ENCODE results near the gene CERS6.

The CERS6 gene

DNA sequence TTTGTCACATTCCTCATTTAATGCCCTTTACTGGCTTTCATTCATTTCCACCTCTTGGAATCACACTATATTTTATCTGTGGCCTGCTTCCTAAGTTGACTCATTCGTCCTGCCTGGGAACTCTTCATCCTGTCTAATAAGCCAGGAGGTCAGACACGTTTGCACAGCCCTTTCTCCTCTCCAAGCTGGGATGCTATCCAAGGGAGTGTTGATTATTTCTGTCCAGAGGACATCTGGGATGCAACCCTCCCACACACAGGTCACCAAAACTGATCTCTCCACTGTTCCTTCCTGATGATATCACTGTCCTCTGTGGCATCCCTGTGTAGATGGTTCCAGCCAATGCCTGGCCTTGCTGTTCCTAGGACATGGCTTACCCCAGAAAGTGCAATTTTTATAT lies 266.5 kb downstream of the CERS6 start:
- H3K4me3 ChIP-seq (ENCODE audit: low read depth, low read length) = no peak overlapping the region

DNA sequence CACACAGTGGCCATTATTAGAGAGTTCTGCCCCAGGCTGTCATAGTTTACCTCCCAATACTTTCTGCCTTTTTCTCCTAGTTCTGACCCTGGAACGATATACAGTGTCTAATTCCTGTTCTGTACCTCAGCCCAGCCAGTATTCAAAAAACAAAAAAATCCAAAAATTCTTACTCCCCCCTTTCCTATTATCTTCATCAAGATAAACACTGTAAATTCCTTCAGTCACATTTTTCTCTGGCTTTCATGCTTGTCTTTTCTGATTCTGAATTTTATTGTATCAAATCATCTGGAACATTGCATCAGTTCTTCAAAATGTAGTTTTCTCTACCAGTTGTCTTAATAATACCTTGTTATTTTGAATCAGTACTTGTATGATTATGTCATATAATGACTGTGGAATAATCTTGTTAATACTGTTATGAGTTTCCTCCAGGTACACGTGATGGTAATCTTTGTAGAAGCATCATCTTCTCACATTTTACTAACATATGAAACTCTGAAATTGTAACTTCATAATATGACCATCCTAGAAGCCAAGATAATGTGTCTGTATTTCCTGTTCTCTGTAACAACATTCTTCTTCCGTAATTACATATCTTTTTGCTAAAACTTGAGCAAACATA lies 267.3 kb downstream of the CERS6 start:
- no peak overlapping the region for H3K4me3 ChIP-seq (ENCODE audit: low read depth, low read length)

DNA sequence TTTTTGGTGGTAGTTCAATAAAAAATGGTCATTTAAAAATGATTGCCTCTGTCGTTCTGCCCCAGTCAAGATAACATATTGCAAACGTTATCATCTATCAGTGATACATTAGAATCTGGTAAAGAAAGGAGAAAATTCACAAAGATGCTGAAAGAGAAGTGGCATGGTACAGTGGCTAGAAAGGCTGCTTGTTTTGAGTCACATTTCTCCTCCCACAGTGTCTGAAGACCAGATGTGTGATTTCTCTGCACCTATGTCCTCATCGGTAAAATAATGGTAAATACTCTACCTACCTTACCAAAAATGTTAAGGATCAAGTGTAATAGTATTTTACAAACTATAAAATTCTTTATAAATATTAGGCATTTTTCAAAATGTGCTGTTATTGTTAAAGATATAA lies 270.3 kb downstream of the CERS6 start:
- H3K4me3 ChIP-seq (ENCODE audit: low read depth, low read length) = no peak overlapping the region

- no peak overlapping the region for H3K4me3 ChIP-seq (ENCODE audit: low read depth, low read length)
Observed at GRCh38 chr2:168727904-168728470, 271.9 kb downstream of the CERS6 start.

DNA sequence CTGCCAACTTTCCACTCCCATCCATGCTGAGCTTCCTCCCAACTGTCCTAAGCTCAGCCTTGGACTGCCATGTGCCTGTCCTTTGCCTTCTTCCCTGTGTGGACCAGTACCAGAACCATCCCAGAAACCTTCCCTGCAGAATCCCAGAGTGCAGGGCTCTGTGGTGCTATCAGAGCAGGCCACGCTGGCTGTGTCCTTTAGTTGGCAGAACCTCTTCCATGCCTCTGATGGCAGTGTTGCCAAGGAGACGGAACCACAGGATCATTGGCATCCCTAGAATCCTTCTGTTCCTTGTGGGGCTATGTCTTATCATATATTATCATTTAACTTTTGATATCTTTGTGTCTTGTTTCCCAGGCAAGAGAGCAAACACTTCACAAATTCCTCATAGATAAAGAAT lies 273.4 kb downstream of the CERS6 start:
- no peak overlapping the region for H3K4me3 ChIP-seq (ENCODE audit: low read depth, low read length)

GRCh38 chr2:168730344-168730743 lies 274.3 kb downstream of the CERS6 start:
- H3K4me3 ChIP-seq (ENCODE audit: low read depth, low read length) = no peak overlapping the region

DNA sequence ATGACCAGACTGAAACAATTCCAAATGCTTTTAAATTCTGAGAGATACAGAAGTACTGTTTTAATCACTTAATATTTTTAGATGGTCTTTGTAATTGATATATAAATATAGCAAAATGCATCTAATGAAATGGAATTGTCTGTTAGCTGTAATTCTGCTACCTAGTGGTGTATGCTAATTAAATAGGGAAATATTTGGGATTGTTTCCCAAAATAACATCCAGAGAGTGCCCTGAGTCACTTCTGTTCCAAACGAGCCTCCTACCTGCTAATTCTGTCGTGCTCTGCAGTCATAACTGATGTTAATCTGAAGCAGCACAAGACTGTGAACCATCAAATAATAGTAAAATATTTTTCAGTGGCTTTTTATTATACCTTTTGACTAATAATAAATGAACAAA lies 274.9 kb downstream of the CERS6 start:
- H3K4me3 ChIP-seq (ENCODE audit: low read depth, low read length) = no peak overlapping the region

DNA sequence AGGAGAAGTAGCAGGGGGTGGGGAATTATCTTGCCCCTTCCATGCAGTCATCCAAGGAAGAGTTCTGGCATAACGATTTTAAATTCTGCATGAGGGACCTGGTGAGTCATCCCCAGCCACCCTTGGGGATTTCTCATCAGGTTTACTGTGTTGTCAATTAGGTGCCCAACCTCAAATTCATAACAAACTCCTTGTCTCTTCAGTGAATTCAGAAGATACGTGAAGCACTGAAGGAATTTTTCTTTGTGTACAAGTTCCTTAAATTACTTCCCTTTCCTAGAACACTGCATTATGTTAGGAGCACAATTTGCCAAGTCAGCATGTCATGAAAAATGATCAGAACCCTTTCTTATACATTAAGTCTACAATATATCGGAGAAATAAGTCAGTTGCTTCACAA lies 275.5 kb downstream of the CERS6 start:
- no peak overlapping the region for H3K4me3 ChIP-seq (ENCODE audit: low read depth, low read length)

- H3K4me3 ChIP-seq (ENCODE audit: low read depth, low read length) = no peak overlapping the region
Observed at GRCh38 chr2:168732100-168732499, 276.0 kb downstream of the CERS6 start.

GRCh38 chr2:168732506-168732905 lies 276.4 kb downstream of the CERS6 start:
- H3K4me3 ChIP-seq (ENCODE audit: low read depth, low read length) = no peak overlapping the region

DNA sequence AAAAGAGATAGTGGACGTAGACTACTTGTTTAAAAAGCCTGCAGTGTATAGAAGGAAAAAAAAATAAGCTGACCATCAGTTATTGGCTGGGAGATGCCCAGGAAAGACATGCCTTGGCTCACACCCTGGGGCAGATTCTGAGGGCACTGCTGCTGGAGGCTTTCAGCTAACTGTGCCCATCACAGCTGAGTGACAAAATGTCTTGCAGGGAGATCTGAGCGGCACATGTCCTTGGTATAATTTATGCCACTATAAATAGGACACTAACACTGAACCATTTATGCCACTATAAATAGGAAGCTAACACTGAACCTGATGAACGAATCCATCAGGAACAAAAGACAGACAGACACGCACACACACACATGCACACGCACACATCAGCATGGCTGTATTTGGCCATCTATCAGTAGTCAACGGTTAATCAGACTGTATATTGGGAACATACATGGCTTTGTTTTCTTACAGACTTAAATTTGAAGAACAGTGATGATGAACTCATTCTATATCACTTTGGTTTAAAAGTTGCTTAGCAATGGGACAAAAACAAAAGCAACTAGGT lies 278.2 kb downstream of the CERS6 start:
- H3K4me3 ChIP-seq (ENCODE audit: low read depth, low read length) = no peak overlapping the region

DNA sequence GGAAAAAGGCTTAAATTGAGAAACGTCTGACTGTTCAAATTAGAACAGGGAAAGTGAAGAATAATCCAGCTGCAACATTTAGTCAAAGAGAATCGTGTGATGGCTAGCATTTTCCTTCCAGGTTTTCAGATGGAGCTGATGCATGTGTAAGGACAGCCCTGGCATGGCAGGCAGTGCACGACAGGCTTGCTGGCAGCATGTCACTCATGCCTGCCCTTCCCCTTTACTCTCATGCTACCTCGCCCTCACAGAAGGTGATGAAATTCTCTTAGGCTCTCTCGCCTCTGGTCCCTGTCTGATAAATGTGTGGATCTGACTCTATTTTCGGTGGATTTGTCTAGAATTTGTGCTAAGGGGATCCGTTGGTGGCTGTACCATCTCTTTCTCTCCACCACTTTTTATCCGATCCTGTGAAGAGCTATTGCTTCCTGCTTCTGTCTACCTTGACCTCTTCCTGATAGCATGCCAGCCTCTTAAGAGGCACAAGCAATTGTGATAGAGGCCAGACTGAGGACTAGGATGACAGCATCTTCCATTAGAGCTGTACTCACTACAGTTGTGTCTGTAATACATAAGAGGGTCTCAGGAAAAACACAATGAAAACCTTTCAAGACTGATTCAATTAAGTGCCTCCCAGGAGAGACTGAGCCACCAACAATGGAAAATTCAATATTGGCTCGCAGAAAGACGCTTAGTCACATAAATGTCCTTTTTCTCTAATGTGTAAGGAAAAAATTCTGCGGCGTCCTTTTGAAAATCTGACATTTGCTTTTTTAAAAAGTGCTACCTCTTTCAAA lies 280.8 kb downstream of the CERS6 start:
- no peak overlapping the region for H3K4me3 ChIP-seq (ENCODE audit: low read depth, low read length)

DNA sequence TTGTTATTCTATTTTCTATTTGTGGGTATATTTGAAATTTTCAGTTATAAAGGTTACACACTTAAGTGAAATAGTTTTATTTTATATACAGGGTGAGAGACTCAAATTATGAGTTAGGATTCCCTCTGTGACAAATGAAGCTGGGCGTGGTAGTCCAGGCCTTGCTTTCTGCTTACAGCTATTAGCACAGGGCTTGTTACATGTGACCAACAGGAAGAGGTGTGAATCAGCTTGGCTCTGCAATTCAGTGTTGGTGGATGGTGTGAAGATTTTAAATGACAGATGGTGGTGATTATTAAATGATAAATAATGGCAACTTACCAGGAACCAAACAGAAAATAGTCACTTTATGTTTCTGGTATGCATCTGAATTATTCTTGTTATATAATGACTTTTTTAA lies 282.0 kb downstream of the CERS6 start:
- H3K4me3 ChIP-seq (ENCODE audit: low read depth, low read length) = no peak overlapping the region

DNA sequence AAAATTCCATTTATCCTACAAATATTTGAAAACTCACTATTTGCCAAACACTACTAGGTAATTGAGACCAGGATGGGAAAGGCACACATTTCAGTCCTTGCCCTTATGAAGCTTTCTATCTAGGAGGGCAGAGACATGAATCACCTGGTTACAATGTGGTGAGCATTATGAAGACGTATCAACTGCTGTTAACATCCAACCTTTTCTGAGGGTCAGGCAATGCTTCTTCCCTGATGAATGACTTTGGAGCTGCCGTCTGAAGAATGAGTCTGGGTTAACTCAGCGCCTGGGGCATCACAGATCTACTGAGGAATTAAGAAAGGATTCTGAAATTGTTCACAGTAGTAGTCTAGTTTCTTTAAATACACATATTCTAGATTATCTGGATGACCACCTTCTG lies 284.3 kb downstream of the CERS6 start:
- H3K4me3 ChIP-seq (ENCODE audit: low read depth, low read length) = no peak overlapping the region

DNA sequence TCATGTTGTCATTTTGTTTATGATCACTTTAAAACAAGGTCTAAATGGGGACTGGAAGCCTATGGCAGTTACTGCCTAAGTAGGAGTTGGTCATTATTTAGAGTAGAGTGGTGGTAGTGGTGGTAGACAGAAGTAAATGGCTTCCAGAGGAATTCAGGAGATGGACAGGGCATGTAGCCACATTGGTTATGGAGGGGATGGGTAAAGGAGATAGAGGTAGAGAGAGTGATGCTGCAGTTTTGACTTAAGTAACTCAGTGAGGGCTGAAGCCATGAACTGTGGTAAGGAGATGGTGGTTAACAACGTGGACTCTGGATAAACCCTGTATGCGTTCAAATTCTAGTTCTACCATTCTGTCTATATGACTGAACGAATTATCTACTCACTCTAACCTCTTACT lies 284.7 kb downstream of the CERS6 start:
- no peak overlapping the region for H3K4me3 ChIP-seq (ENCODE audit: low read depth, low read length)

- H3K4me3 ChIP-seq (ENCODE audit: low read depth, low read length) = no peak overlapping the region
Observed at GRCh38 chr2:168742258-168742932, 286.3 kb downstream of the CERS6 start.

DNA sequence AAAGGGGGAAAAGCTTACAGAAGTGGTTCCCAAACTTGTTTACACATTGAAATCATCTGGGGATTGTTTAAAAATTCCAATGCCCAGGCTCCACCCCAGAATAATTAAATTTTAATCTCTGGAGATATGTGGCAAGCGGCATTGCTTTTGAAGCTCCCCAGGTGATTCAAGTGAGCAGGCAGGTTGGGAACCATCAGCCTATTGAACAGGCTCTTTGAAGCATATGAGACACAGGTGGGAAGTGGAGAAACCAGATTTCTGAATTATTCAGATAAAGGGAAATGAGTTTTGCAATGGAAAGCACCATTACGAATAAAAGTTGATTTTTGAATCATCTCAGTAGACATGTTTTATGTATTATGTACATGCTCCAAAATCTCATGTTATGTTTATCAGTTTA lies 288.8 kb downstream of the CERS6 start:
- H3K4me3 ChIP-seq (ENCODE audit: low read depth, low read length) = no peak overlapping the region

DNA sequence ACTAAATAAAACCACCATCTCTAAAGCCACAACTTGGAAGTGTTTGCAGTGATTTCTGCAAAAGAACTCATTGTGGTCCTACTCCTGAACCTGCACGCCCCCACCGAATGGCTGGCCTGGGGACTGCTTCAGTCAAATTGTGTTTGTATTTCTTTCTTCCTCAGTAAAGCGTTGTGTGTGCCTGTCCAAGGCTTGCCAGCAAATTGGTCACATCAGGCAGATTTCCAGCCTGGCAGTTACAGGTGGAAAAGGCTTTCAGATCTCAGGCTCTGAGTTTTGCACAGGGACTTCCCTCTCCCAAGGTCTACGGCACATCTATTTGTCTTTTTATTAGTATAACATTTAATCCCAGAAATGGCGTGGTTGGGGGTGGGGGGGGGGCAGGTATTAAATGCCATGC lies 292.4 kb downstream of the CERS6 start:
- H3K4me3 ChIP-seq (ENCODE audit: low read depth, low read length) = no peak overlapping the region

DNA sequence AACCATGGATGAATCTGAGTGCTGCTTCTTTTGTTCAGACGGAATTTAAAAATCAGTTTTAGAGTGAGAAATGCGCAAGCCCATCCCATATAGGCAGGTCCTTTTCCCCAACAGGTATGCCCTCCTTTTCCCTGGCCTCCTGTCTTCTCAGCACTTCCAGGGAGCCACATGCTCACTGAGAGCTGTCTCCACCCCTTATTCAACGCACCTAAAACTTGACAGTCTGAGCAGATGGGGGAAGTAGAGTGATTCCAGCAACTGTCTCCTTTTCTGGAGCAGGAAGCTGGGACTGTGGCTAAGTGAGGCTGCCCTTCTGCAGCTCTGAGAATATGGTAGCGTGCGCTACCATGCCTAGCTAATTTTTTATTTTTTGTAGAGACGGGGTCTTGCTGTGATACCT lies 293.2 kb downstream of the CERS6 start:
- H3K4me3 ChIP-seq (ENCODE audit: low read depth, low read length) = no peak overlapping the region

DNA sequence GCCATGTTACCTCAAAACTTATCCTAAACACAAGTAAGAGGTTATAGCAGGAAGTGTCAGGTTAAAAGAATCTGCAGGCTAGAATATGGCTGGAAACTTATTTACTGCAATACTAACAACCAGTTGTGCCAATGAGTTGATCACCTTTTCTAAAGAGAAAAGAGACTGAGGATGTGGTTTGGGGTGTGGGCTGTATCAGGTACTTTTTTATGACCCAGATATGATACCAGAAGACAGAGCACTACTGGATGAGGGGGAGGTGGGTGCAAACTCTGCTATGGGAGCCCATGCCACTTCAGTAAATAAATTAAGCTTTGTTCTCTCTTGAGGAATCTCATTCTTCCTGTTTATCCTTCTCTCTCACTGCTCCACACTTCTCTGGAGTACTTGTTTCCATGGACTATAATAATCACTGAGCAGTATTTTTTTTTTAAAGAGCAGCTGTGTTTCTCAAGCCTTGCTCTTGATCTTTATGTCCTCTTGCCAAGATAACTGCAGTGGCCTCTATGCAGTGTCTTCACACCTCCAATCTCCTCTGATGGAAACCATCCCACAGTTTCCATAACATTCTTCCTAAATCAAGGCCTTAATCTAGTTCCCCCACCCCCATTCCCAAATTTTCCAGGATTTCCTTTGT lies 295.1 kb downstream of the CERS6 start:
- H3K4me3 ChIP-seq (ENCODE audit: low read depth, low read length) = no peak overlapping the region

GRCh38 chr2:168752361-168752760 lies 296.3 kb downstream of the CERS6 start:
- H3K4me3 ChIP-seq (ENCODE audit: low read depth, low read length) = no peak overlapping the region
